A204.1 (cell line): ENCODE measurements around the gene REV3L.
A peak's percentile ranks its signal among the peaks of the same experiment; 100 is the strongest.
"Not testable (repeated sequence)": the region's sequence is repeated elsewhere in the genome, so short reads cannot be mapped to it uniquely, and the experiment has no call there.

Experiments
- FAIRE-seq: peaks from 2 replicates; lab custom pipeline; 2012; peaks lifted over from hg19 to GRCh38; lab: Jason Lieb, UNC

REV3L gene

GRCh38 chr6:111291336-111292259 is 191.4 kb downstream of the REV3L start:
- no peak for FAIRE-seq

GRCh38 chr6:111290689-111291335 is 192.2 kb downstream of the REV3L start:
- FAIRE-seq, result not testable (repeated sequence)

DNA sequence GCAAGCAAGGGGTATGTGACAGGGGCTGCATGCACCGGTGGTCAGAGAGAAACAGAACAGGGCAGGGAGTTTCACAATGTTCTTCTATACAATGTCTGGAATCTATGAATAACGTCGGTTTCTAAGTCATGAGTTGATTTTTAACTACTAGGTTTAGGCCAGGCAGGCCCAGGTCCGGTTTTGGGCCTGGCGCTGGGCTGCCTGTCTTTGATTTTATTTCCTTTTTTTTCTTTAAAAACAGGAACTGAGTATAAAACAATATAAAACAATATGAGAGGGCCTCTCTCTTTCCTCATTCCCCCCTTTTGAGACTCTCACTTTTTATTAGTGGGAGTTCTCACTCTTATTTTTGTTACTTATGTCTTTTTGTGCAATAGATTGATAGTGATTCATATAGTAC is 198.7 kb downstream of the REV3L start:
- FAIRE-seq, result not testable (repeated sequence)

DNA sequence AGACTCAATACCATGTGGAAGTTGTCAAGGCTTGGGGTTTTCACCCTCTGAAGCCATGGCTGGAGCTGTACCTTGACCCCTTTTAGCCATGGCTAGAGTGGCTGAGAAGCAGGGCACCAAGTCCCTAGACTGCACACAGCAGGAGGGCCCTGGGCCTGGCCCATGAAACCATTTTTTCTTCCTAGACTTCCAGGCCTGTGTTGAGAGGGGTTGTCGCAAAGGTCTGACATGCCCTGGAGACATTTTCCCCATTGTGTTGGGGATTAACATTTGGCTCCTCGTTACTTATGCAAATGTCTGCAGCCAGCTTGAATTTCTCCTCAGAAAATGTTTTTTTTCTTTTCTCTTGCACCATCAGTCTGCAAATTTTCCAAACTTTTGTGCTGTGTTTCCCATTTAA is 199.3 kb downstream of the REV3L start:
- FAIRE-seq, result no peak

GRCh38 chr6:111282515-111282914 is 200.5 kb downstream of the REV3L start:
- no peak for FAIRE-seq

- FAIRE-seq, result no peak
Observed at GRCh38 chr6:111280445-111280955, 202.5 kb downstream of the REV3L start.

DNA sequence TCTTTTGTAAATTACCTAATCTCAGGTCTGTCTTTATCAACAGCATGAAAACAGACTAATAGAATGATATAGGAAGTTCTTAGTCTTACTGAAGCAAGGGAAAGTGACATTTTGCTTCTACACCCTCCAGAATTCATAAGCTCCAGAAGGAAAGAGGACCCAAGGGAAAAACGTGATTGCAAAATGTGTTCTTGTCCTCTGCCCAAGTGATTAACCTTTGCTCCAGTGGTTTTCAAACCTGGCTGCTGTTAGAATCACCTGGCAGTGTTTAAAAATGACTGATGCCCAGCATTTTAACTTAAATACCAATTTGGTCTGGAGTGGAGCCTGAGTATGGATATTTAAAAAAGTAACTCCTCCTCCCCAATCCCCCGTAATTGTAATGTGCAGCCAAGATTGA is 204.3 kb downstream of the REV3L start:
- no peak for FAIRE-seq

GRCh38 chr6:111277819-111278218 is 205.2 kb downstream of the REV3L start:
- no peak for FAIRE-seq

DNA sequence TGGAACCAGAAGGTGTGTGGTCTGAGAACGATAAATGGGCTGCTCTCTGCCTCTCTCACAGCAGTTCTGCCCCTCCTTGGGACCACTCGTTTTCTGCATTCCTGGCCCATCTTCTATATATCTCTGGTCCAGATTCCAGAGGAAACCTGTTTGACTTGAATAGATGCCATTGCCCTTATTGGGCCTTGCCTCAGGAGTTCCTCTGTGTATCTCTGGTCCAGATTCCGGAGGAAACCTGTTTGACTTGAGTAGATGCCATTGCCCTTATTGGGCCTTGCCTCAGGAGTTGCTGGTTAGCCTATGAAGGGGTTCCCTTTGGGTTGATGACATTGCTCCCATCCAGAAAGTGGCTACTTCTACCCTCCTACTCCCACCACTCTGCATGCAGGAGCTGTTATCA is 206.3 kb downstream of the REV3L start:
- FAIRE-seq, result no peak

- FAIRE-seq, result no peak
Observed at GRCh38 chr6:111276335-111276734, 206.7 kb downstream of the REV3L start.

DNA sequence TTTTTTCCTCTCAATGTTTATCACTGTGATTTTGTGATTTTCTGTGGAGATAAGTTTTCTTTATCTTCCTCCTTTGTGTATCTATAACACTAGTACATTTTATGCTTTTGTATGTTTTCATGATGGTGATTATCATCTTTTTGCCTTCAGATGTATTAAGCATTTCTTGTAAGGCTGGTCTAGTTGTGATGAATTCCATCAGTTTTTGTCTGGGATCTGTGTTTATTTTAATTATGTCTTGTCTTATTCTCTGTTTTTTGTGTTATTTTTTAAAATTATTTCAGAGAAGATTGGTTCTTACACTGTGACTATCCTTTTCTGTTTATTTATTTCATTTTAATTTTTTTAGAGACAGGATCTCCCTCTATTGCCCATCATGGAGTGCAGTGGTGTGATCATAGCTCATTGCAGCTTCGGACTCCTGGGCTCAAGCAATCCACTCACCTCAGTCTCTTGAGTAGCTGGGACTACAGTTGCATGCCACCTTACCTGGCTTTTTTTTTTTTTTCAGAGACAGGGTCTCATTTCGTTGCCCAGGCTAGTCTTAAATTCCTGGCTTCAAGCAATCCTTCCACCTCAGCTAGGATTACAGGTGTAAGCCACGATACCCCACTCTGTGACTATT is 208.3 kb downstream of the REV3L start:
- FAIRE-seq, result no peak

DNA sequence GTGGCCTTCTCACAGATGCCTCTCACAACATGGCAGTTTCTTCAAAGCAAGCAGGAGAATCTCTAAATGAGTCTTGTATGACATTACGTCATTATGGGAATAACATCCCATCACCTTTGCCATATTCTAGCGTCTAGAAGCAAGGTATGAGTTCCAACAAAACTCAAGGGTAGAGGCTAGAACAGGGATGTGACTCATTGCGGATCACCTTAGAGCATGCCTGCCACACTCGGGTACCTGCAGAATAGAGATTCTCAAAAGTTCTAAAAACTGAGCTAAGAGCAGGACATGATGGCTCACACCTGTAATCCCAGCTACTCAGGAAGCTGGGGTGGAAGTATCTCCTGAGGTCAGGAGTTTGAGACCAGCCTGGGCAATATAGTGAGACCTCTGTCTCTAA is 212.9 kb downstream of the REV3L start:
- FAIRE-seq, result no peak

DNA sequence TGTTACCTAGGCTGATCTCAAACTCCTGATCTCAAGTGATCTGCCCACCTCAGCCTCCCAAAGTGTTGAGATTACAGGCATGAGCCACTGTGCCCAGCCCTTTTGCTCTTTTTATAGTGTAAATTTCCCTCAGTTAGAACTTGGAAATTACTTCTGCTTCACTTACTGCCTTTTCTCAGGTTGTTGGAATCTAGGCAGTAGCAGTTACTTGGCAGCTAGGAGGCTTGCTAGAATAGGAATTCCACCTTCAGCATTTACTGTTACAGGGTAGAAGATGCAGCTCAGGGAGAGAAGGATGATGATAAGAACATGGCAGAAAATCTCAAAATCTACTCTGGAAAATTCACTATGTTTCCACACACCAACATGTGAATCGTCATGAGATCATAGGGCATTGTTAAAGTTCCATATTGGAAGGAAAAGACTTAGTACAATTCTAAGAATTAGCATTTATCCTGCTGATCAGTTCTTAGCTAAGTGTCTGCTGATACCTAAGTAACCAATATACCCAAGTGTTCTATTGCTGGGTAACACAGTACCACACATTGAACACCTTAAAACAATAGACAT is 213.5 kb downstream of the REV3L start:
- FAIRE-seq, result no peak

- no peak for FAIRE-seq
Observed at GRCh38 chr6:111267764-111268333, 215.2 kb downstream of the REV3L start.

- FAIRE-seq, result no peak
Observed at GRCh38 chr6:111266276-111266675, 216.7 kb downstream of the REV3L start.

DNA sequence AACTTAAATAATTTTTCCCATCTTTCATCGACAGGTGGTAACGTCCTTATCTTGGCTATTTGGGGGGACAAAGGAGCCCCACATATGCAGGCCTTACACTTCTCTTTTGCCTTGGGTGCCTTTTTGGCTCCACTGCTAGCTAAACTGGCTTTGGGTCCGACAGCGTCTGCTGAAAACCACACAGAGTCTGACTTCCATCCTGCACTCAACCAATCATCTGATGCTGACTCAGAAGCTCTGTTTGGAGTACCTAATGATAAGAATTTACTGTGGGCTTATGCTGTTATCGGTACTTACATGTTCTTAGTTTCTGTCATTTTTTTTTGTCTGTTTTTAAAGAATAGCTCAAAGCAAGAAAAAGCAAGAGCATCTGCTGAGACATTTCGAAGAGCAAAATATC is 217.2 kb downstream of the REV3L start:
- FAIRE-seq, result no peak

DNA sequence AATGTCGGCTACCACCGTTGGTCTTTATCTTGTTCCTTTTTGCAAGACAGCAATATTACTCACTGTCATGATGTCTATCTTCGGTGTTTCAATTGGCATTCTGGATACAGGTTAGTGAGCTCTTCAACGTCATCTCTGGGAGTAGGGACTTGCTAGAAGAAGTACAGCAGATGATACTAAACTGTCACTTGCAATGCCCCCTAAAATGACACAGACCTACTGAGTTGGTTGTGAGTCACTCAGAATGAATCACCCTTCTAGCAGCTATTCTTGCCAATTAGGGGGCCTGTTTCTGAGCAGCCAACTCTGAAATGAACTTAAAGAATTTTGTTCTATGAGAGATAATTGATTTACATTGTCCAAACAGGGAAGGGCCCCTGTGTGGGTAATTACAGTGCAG is 219.2 kb downstream of the REV3L start:
- no peak for FAIRE-seq

GRCh38 chr6:111260570-111261298 is 222.3 kb downstream of the REV3L start:
- no peak for FAIRE-seq

DNA sequence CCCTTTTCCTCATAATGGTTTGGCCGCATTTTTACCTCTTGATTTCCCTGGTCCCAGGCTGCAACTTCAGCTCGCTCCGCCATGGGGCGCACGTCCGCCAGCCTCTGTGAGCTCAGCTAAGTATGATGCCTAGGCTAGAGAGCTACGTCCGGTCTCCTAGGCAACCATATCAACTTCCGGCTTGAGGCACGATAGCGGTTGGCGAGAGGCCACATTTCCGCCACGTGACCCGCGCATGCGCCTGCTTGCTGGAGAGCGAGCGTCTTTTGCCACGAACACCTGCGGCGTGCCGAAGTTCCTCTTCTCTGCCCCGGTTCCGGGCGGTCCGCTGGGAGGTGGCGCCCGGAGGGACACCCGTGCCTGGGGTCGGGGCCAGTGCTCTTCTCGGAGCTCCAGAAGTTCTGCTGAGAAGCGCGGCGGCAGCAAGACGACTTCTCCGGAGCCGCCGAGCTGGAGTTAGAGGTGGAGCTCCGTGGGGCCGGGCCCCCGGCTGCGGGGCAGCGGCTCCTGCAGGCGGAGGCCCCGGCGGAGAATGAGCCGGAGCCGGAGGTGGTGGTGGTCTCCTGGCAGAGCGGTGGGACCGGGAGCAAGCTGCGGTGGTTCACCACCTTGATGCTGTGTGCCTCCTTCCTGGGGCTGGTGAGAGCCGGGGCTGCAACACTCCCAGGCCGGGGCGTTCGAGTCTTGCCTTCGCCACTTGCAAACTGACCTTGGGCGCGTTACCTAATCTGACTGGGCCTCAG is 223.8 kb downstream of the REV3L start:
- FAIRE-seq, result peak; percentile 97

GRCh38 chr6:111258615-111259088 is 224.4 kb downstream of the REV3L start:
- no peak for FAIRE-seq

- no peak for FAIRE-seq
Observed at GRCh38 chr6:111258010-111258409, 225.0 kb downstream of the REV3L start.
